NCI-H1417 treated with DMSO at 0.1 percent for 48 hours (cell line): ENCODE data around the gene LAMC1.

Experiments used
- DNase-seq: peaks from one replicate; lab custom pipeline; 2025; lab: John Stamatoyannopoulos, UW

LAMC1 gene

GRCh38 chr1:183023146-183023600, at the start of gene LAMC1:
Gene LAMC1, plus strand, starts transcription at chr1:183023420. Its CDS starts 297 bp downstream, at chr1:183023717.
- peak; percentile 11 for DNase-seq

- no peak for DNase-seq
Observed at GRCh38 chr1:182974506-182975191, 48.6 kb upstream of the LAMC1 start.

- DNase-seq: no peak
Observed at GRCh38 chr1:182977480-182977879, 45.7 kb upstream of the LAMC1 start.

GRCh38 chr1:182978151-182978853, 44.9 kb upstream of the LAMC1 start:
- DNase-seq: no peak

- DNase-seq: no peak
Observed at GRCh38 chr1:182984138-182984537, 39.1 kb upstream of the LAMC1 start.

GRCh38 chr1:182984621-182985020, 38.6 kb upstream of the LAMC1 start:
- no peak for DNase-seq

- DNase-seq: no peak
Observed at GRCh38 chr1:182985876-182986275, 37.3 kb upstream of the LAMC1 start.

GRCh38 chr1:182990413-182991144, 32.6 kb upstream of the LAMC1 start:
- no peak for DNase-seq

GRCh38 chr1:182993746-182994145, 29.5 kb upstream of the LAMC1 start:
- DNase-seq: no peak

- no peak for DNase-seq
Observed at GRCh38 chr1:182995894-182996293, 27.3 kb upstream of the LAMC1 start.

- no peak for DNase-seq
Observed at GRCh38 chr1:182996816-182997215, 26.4 kb upstream of the LAMC1 start.

- no peak for DNase-seq
Observed at GRCh38 chr1:182998482-182998881, 24.7 kb upstream of the LAMC1 start.

GRCh38 chr1:183000167-183000962, 22.9 kb upstream of the LAMC1 start:
- no peak for DNase-seq

GRCh38 chr1:183002267-183002666, 21.0 kb upstream of the LAMC1 start:
- no peak for DNase-seq

- peak; percentile 29 for DNase-seq
Observed at GRCh38 chr1:183002797-183003196, 20.4 kb upstream of the LAMC1 start.

GRCh38 chr1:183003203-183003602, 20.0 kb upstream of the LAMC1 start:
- DNase-seq: no peak

- no peak for DNase-seq
Observed at GRCh38 chr1:183004141-183004540, 19.1 kb upstream of the LAMC1 start.

GRCh38 chr1:183011859-183012258, 11.4 kb upstream of the LAMC1 start:
- DNase-seq: no peak

GRCh38 chr1:183012301-183012994, 10.8 kb upstream of the LAMC1 start:
- DNase-seq: no peak

GRCh38 chr1:183019139-183019740, 4.0 kb upstream of the LAMC1 start:
- DNase-seq: no peak

- DNase-seq: no peak
Observed at GRCh38 chr1:183019860-183020259, 3.4 kb upstream of the LAMC1 start.
